HepG2 (cell line): ENCODE data around the gene RCBTB1. TPM values are rescaled to one million over a fixed set of nuclear protein-coding genes. Genes with fewer than 3 reads are reported as not detected.

ENCODE experiments used
- ATAC-seq: fragments of 200-7000 bp; cut with Tn5 transposase; 3 replicates; pipeline ENCODE4 v1.9.1; 2020; ENCODE audit warnings: mild to moderate bottlenecking, moderate library complexity
- BruUV-seq: library from RNA; stranded (reverse); fragments of 400-500 nt; replicated peaks from 2 replicates; lab custom pipeline; 2021; lab: Mats Ljungman, UMichigan
- CTCF ChIA-PET: fragments of 300-600 bp; formaldehyde crosslinking; extraction: SDS; loops from one replicate; lab custom pipeline; 2021; ENCODE audit warnings: low total read pairs, inconsistent platforms, low intra/inter-chr PET ratio; lab: Yijun Ruan, JAX
- POLR2A ChIA-PET: fragments of 350-600 bp; sonication (Branson Sonifier 250); formaldehyde crosslinking; loops from one replicate; lab custom pipeline; 2020; ENCODE audit warnings: antibody characterized with exemption, inconsistent platforms; lab: Yijun Ruan, JAX
- DNase-seq: peaks from one replicate; pipeline ENCODE4 v3.0.0-alpha.2; 2015; ENCODE audit warnings: low spot score
- FAIRE-seq: peaks from 3 replicates; lab custom pipeline; 2011; peaks lifted over from hg19 to GRCh38; lab: Jason Lieb, UNC
- H2AFZ ChIP-seq: one replicate; pipeline ENCODE4 v1.6.1; 2011; ENCODE audit warnings: low read length, inconsistent platforms
- H3K27ac ChIP-seq: fragments of 300-600 bp; 3 replicates; pipeline ENCODE4 v1.8.0; 2011; ENCODE audit warnings: mixed run types, mild to moderate bottlenecking, mixed read lengths, low read length, inconsistent platforms; ENCODE audit not compliant: insufficient read depth; ENCODE audit errors: extremely low read length
- H3K27me3 ChIP-seq, 2 experiments: fragments of 200-600 bp in 1 of 2; 2 replicates in 1 of 2; 3 replicates in 1 of 2; pipeline versions ENCODE4 v1.6.0 to v1.8.0; 2011; ENCODE audit warnings: low read length in 2 of 2, mild to moderate bottlenecking in 2 of 2, moderate library complexity in 2 of 2, inconsistent platforms in 1 of 2; ENCODE audit not compliant: insufficient read depth in 2 of 2, control insufficient read depth in 1 of 2
- H3K36me3 ChIP-seq, 2 experiments: fragments of 200-600 bp in 1 of 2; replicated peaks in 1 of 2; 2 replicates in 1 of 2; 3 replicates in 1 of 2; pipeline versions ENCODE4 v1.5.1 to v1.8.0; 2011; ENCODE audit warnings: low read length in 2 of 2, inconsistent platforms in 1 of 2; ENCODE audit not compliant: insufficient read depth in 2 of 2, control insufficient read depth in 1 of 2
- H3K4me1 ChIP-seq: 2 replicates; pipeline ENCODE4 v1.5.1; 2012; ENCODE audit warnings: low read length, inconsistent platforms; ENCODE audit not compliant: insufficient read depth
- H3K4me2 ChIP-seq: 2 replicates; pipeline ENCODE4 v1.6.0; 2011; ENCODE audit warnings: low read depth, low read length, inconsistent platforms
- H3K4me3 ChIP-seq, 3 experiments: fragments of 200-600 bp in 1 of 3; sonication (generic), shearing (Covaris generic) in 1 of 3; replicated peaks in 1 of 3; 2 replicates each; pipeline ENCODE4 v1.5.1; 2011 to 2016; ENCODE audit warnings: low read length in 3 of 3, inconsistent platforms in 2 of 3, low read depth in 2 of 3, mild to moderate bottlenecking in 2 of 3, control low read depth in 1 of 3, mixed read lengths in 1 of 3; ENCODE audit not compliant: insufficient read depth in 1 of 3
- H3K79me2 ChIP-seq: one replicate; pipeline ENCODE4 v1.6.1; 2011; ENCODE audit warnings: low read length, inconsistent platforms; ENCODE audit not compliant: insufficient read depth
- H3K9ac ChIP-seq: 2 replicates; pipeline ENCODE4 v1.6.0; 2011; ENCODE audit warnings: mild to moderate bottlenecking, low read depth, low read length, inconsistent platforms; ENCODE audit not compliant: insufficient read depth
- H3K9me3 ChIP-seq: 2 replicates; pipeline ENCODE4 v1.5.1; 2012; ENCODE audit warnings: mild to moderate bottlenecking, low read length
- H4K20me1 ChIP-seq: 2 replicates; pipeline ENCODE4 v1.6.0; 2011; ENCODE audit warnings: inconsistent platforms, mild to moderate bottlenecking, low read length, moderate library complexity; ENCODE audit not compliant: insufficient read depth
- FLYWCH1 ChIP-seq: sonication (generic); formaldehyde crosslinking; IDR thresholded peaks from 2 replicates; pipeline ENCODE4 v1.8.1; 2023; ENCODE audit warnings: mild to moderate bottlenecking, missing genetic modification reagents
- FOXC1 ChIP-seq: sonication (generic); formaldehyde crosslinking; IDR thresholded peaks from 2 replicates; pipeline ENCODE4 v1.8.0; 2022; ENCODE audit warnings: mild to moderate bottlenecking, missing genetic modification reagents, borderline replicate concordance
- GPN1 ChIP-seq: sonication (generic); formaldehyde crosslinking; IDR thresholded peaks from 2 replicates; pipeline ENCODE4 v1.5.1; 2020; ENCODE audit warnings: missing genetic modification reagents, borderline replicate concordance
- HES4 ChIP-seq: sonication (generic); formaldehyde crosslinking; IDR thresholded peaks from 2 replicates; pipeline ENCODE4 v1.9.0; 2021; ENCODE audit warnings: mild to moderate bottlenecking, missing genetic modification reagents, borderline replicate concordance
- HINFP ChIP-seq: sonication (generic); formaldehyde crosslinking; IDR thresholded peaks from 2 replicates; pipeline ENCODE4 v1.4.0; 2020; ENCODE audit warnings: low read depth, mild to moderate bottlenecking, missing genetic modification reagents
- MBD4 ChIP-seq: IDR thresholded peaks from 2 replicates; pipeline ENCODE4 v1.6.1; 2012; ENCODE audit warnings: low read length, inconsistent platforms, borderline replicate concordance
- MTF2 ChIP-seq: sonication (generic); formaldehyde crosslinking; IDR thresholded peaks from 2 replicates; pipeline ENCODE4 v1.5.0; 2020; ENCODE audit warnings: missing genetic modification reagents, borderline replicate concordance
- RFX1 ChIP-seq: fragments of 450-650 bp; IDR thresholded peaks from 2 replicates; pipeline ENCODE4 v1.6.1; 2017
- RNF2 ChIP-seq: fragments of 450-650 bp; conservative IDR thresholded peaks from 2 replicates; pipeline ENCODE4 v1.6.1; 2016; ENCODE audit warnings: low read depth
- SCMH1 ChIP-seq: sonication (generic); formaldehyde crosslinking; IDR thresholded peaks from 2 replicates; pipeline ENCODE4 v1.9.0; 2021; ENCODE audit warnings: missing genetic modification reagents, mild to moderate bottlenecking, borderline replicate concordance
- TEF ChIP-seq: sonication (generic); formaldehyde crosslinking; IDR thresholded peaks from 2 replicates; pipeline ENCODE4 v1.5.0; 2020; ENCODE audit warnings: missing genetic modification reagents
- THRA ChIP-seq: sonication (generic); formaldehyde crosslinking; IDR thresholded peaks from 2 replicates; pipeline ENCODE4 v1.4.0; 2020; ENCODE audit warnings: missing genetic modification reagents, borderline replicate concordance
- ZFP36L1 ChIP-seq: sonication (generic); formaldehyde crosslinking; IDR thresholded peaks from 2 replicates; pipeline ENCODE4 v1.8.0; 2022; ENCODE audit warnings: mild to moderate bottlenecking, missing genetic modification reagents, moderate library complexity
- ZNF816 ChIP-seq: sonication (generic); formaldehyde crosslinking; IDR thresholded peaks from 2 replicates; pipeline ENCODE4 v1.8.0; 2022; ENCODE audit warnings: missing genetic modification reagents, mild to moderate bottlenecking, borderline replicate concordance
- WGBS: methylation state at CpG from one replicate; pipeline ENCODE4 v1.1.6; 2017; ENCODE audit warnings: low lambda C conversion rate; 5-methylcytosine and 5-hydroxymethylcytosine counted together
- in situ Hi-C: cut with HindIII; loops from 2 replicates; pipeline ENCODE4 v1.10.0; 2017; ENCODE audit warnings: low pct_unique_long_range_greater_than_20kb; ENCODE audit not compliant: extremely low pct_ligation_motif_present
- intact Hi-C: fragments of 100-400 bp; cut with micrococcal nuclease; formaldehyde crosslinking; loops from one replicate; pipeline ENCODE4 v1.10.0; 2022; ENCODE audit not compliant: unreplicated experiment
- polyA plus RNA-seq, 8 experiments: library from polyadenylated mRNA; depleted of rRNA in 3 of 8; stranded (reverse) in 7 of 8; unstranded in 1 of 8; fragments of >200 nt; fragmentation: Illumina TruSeq in 4 of 8; extraction: Trizol in 4 of 8; gene quantifications; 2 replicates each; pipeline versions ENCODE4 v1.2.1 to v1.2.3, GENCODE V29; 2011 to 2016; ENCODE audit warnings: low read depth in 4 of 8, missing spikeins in 1 of 8, mixed read lengths in 1 of 8; ENCODE audit not compliant: insufficient read depth in 1 of 8
- total RNA-seq, 5 experiments: library from RNA; depleted of rRNA; stranded (reverse); fragments of >200 nt; fragmentation: Illumina TruSeq; extraction: Trizol; gene quantifications; 2 replicates each; pipeline ENCODE4 v1.2.3, GENCODE V29; 2016; ENCODE audit warnings: low read depth in 1 of 5

RCBTB1 gene
- total and polyA plus RNA-seq, 2 of the 13 experiments (the other 11 are each of a cell fraction or from before 2014, with no cell fraction given): 13.4 to 21.6 TPM

DNA sequence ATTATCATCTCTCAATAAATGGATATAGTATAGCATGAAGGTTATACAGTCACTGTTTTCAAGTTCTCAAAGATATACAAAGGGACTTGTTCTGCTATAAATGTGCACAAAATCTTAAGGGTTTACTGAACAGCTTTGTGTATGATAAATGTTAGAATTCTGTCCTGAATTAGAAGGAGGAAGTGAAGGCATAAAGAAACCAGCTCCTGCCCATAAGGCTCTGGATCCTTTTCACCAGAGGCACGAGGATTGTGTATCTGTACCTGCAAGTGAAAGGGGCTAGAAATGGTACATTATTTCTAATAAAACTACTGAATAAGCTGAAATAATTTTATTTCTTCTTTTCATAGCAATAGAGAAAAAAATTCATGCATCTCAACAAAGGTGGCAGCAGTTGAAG, 57.2 kb downstream of the RCBTB1 start:
- Histone ChIP-seq H3K9ac (no peak overlapping the region), H3K27me3 (no peaks in the 10 kb centered on the region), H3K4me3 (no peak overlapping the region), H3K4me2 (no peak overlapping the region), H3K27ac (no peak overlapping the region), H3K79me2 (no peaks in the 10 kb centered on the region), H2AFZ (no peak overlapping the region), H4K20me1 (no peaks in the 10 kb centered on the region), H3K4me1 (no peaks in the 10 kb centered on the region), H3K9me3 (no peaks in the 10 kb centered on the region), H3K36me3 (peaks cover 0 to 10% of the 10 kb centered on the region in 2 experiments; a peak in 3 of 5 replicates)
- TF ChIP-seq HINFP (no peak), RFX1 (no peak), MTF2 (CRISPR knock-in tag) (no peak)
- 90% methylated on average over 1 of the region's 1 CpG for WGBS
- no peak for ATAC-seq
- in situ Hi-C loops: no loop called here
- no peak for DNase-seq
- CTCF ChIA-PET: no interaction called here
- no TSS peak for BruUV-seq
- intact Hi-C loops: no loop called here
- POLR2A ChIA-PET: no interaction called here
- no peak for FAIRE-seq

DNA sequence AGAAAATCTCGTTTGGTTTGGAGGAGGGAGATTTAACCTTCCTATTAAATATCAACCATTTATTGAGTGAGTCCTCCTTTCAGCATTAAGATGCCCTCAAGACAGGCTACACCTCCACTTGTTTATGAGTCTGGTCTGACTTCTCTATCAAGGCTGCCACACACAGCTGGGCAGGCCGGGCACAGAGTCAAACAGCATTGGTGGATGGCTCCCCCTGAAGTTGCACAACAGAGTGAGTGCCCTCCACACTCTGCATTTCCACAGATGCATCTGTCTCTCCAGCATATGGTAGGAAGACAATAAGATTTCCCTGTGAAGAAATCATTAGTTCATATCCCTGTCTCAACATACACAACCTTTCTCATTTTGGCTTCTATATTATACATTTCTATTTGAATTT, 58.2 kb downstream of the RCBTB1 start:
- no peak overlapping the region for H3K9ac ChIP-seq
- H3K79me2 ChIP-seq: no peaks in the 10 kb centered on the region
- no peak overlapping the region for H3K27ac ChIP-seq
- H2AFZ ChIP-seq: no peak overlapping the region
- in situ Hi-C loops (no loop called here), intact Hi-C loops (no loop called here)
- ATAC-seq (no peak), DNase-seq (no peak), FAIRE-seq (no peak)
- H3K27me3 ChIP-seq: no peaks in the 10 kb centered on the region
- H3K4me2 ChIP-seq: no peak overlapping the region
- H3K4me1 ChIP-seq: no peaks in the 10 kb centered on the region
- no peak for TF ChIP-seq GPN1 (CRISPR knock-in tag)
- no peak for TF ChIP-seq ZFP36L1
- no peak for TF ChIP-seq HES4 (CRISPR knock-in tag)
- no peak for TF ChIP-seq TEF (CRISPR knock-in tag)
- no peak for TF ChIP-seq FOXC1 (CRISPR knock-in tag)
- TF ChIP-seq MBD4: no peak
- TF ChIP-seq RNF2: no peak
- no peak for TF ChIP-seq FLYWCH1 (CRISPR knock-in tag)
- no peak for TF ChIP-seq THRA (CRISPR knock-in tag)
- TF ChIP-seq ZNF816 (CRISPR knock-in tag): no peak
- TF ChIP-seq SCMH1 (CRISPR knock-in tag): no peak
- no TSS peak for BruUV-seq
- CTCF ChIA-PET: no interaction called here
- H3K4me3 ChIP-seq: no peak overlapping the region
- WGBS: 96% methylated on average over 2 of the region's 2 CpGs
- no peaks in the 10 kb centered on the region for H3K9me3 ChIP-seq
- POLR2A ChIA-PET: no interaction called here
- no peaks in the 10 kb centered on the region for H4K20me1 ChIP-seq
- peaks cover 0 to 10% of the 10 kb centered on the region in 2 experiments; a peak in 3 of 5 replicates for H3K36me3 ChIP-seq
